ENCODE results near the gene PPP1CA. TPM values are rescaled to one million over a fixed set of nuclear protein-coding genes. Genes with fewer than 3 reads are reported as not detected.

PPP1CA gene
- total RNA-seq, 1 donor from 2014 or later = 134 TPM

DNA sequence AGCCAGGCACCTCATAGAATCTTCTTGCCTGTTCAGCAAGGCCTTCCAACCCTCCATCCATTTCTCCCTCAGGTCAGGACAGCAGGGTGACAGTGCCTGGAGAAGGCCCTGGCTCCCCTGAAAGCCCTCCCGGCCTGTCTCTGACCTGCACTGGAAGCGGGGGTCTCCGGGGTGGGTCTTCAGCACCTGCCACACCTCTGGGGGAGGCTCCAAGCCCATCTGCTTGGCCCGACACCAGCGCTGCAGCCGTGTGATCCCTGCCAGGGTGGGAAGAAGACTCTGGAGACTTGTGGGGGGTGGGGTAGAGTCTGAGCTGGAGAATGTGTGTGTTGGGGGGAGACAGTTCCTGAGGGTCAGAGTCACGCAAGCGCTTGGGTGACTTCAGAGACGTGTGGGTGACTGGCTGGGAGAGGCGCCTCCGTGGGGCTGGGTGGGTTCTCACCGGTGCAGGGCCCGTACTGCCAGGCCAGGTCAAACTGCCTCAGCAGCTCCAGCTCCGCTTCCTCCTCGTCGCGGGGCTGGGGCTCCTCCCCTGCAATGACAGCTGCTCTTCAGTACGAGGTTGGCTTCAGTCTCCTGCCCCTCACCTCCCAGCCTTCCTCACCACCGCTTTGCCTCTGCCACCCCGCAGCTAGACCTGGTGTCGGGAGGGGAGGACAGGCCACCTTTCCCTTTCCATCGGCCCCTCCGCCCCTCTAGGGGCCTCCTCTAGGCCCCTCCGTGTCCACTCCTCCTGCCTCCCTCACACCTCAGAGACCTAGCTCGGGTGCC lies 48.9 kb downstream of the PPP1CA start:
- peak overlapping the region; percentile 99 for H3K27ac ChIP-seq
- H3K4me1 ChIP-seq = peaks cover 67% of the 10 kb centered on the region
- TF ChIP-seq, protein P1, sequence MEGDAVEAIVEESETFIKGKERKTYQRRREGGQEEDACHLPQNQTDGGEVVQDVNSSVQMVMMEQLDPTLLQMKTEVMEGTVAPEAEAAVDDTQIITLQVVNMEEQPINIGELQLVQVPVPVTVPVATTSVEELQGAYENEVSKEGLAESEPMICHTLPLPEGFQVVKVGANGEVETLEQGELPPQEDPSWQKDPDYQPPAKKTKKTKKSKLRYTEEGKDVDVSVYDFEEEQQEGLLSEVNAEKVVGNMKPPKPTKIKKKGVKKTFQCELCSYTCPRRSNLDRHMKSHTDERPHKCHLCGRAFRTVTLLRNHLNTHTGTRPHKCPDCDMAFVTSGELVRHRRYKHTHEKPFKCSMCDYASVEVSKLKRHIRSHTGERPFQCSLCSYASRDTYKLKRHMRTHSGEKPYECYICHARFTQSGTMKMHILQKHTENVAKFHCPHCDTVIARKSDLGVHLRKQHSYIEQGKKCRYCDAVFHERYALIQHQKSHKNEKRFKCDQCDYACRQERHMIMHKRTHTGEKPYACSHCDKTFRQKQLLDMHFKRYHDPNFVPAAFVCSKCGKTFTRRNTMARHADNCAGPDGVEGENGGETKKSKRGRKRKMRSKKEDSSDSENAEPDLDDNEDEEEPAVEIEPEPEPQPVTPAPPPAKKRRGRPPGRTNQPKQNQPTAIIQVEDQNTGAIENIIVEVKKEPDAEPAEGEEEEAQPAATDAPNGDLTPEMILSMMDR (IDR thresholded peaks at IDR 0.05) = no peak
- intact Hi-C loops (cut with DNase I) = loop anchor here (5.0 kb wide), 1 partner anchor 35 kb away; no protein-coding TSS in a partner anchor
- H3K36me3 ChIP-seq = no peaks in the 10 kb centered on the region
- H3K27me3 ChIP-seq = no peaks in the 10 kb centered on the region
- H3K9me3 ChIP-seq = no peaks in the 10 kb centered on the region
- H3K4me3 ChIP-seq = peak overlapping the region; percentile 84
- DNase-seq = peak; percentile 69
- peak; percentile 40 for ATAC-seq

DNA sequence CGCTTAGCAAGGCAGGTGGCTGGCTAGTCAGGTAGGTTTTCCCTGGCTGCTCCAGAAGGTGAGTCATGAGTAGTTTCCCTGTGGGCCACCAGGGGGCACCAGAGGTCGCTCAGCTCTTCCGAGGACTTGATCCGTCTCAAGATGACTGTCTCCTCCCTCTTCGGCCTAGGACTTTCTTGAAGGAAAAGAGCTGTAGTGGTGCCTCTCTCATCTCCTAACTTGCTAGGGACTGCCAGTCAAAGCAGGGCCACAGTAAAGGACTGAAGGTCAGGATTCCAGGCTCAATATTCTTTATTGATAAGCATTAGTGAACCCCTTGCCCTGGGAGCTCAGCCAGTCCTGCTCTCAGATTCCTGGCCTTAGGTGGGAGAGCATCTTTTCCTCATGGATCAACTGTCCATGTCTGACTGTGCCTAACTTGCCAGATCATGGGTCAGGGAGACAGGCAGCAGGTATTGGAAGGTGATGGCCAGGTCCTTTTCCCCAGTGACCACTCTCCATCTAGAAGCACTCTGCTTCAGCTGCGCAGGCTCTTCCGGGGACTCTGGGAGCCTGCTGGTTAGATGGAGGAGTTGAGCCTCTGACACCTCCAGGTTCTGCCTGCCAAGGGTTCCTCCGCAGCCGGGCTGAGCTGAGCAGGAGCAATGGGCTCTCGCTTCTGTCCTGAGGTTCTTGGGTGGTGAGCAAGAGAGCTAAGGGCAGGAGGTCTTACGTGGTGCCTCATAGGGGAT lies 50.2 kb downstream of the PPP1CA start:
- DNase-seq = peak; percentile 77
- peak; percentile 54 for ATAC-seq
- TF ChIP-seq, protein P1 (IDR thresholded peaks at IDR 0.05) = peak; percentile 93
- H3K36me3 ChIP-seq = no peaks in the 10 kb centered on the region
- peak overlapping the region; percentile 84 for H3K4me3 ChIP-seq
- peak overlapping the region; percentile 99 for H3K27ac ChIP-seq
- no peaks in the 10 kb centered on the region for H3K9me3 ChIP-seq
- intact Hi-C loops (cut with DNase I) = loop anchor here (5.0 kb wide), 1 partner anchor 36 kb away; no protein-coding TSS in a partner anchor
- no peaks in the 10 kb centered on the region for H3K27me3 ChIP-seq
- H3K4me1 ChIP-seq = peaks cover 58% of the 10 kb centered on the region

DNA sequence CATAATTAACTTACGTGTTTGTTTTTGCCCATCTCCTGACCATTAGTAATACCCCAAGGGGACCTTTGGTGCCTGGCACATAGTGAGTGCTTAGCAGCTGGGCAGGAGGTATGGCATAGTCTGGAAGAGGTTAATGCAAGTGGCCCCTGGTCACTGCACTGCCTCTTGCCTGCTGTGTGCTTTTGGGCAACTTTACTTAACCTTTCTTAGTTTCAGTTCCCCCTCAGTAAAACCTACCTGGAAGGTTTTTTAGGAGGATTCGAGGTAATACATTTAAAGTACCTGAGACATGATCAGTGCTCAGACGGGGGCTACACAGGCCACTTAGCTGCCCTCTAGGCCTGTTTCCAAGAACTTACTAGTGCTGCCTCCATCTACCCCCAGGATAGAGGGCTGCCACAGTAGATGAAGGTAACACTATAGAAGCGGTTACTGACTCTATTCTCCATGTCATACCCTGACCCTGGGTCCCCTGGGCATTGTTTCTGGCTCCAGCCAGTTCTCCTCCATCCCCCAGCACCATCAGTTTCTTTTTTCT lies 51.7 kb downstream of the PPP1CA start:
- intact Hi-C loops (cut with DNase I) = loop anchor here (5.0 kb wide), 1 partner anchor 37 kb away; no protein-coding TSS in a partner anchor
- H3K4me3 ChIP-seq = no peak overlapping the region
- H3K36me3 ChIP-seq = no peaks in the 10 kb centered on the region
- ATAC-seq = no peak
- H3K27ac ChIP-seq = no peak overlapping the region
- no peak for DNase-seq
- H3K9me3 ChIP-seq = no peaks in the 10 kb centered on the region
- TF ChIP-seq, protein P1 (IDR thresholded peaks at IDR 0.05) = no peak
- H3K4me1 ChIP-seq = peaks cover 54% of the 10 kb centered on the region
- no peaks in the 10 kb centered on the region for H3K27me3 ChIP-seq

DNA sequence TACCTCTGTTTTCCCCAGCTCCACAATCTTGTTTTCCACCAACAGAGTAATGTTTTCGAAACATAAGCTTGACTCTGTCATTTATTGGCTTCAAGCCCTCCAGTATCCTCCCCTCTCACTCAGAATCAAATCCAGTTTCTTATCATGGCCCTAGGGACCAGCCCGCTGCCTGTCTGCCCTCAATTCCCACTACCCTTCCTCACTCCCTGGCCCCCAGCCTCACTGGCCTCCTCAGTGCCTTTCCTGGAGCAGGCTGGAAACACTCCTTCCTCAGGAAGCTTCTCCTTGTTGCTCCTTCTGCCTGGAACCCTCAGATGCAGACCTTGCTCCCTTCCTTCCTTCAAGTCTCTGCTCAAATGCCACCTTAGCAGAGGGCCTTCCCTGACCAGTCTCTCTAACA lies 52.2 kb downstream of the PPP1CA start:
- no peak for DNase-seq
- Histone ChIP-seq H3K4me3 (no peak overlapping the region), H3K27me3 (no peaks in the 10 kb centered on the region), H3K36me3 (no peaks in the 10 kb centered on the region), H3K4me1 (peaks cover 50% of the 10 kb centered on the region), H3K27ac (no peak overlapping the region), H3K9me3 (no peaks in the 10 kb centered on the region)
- ATAC-seq = no peak
- intact Hi-C loops (cut with DNase I) = no loop called here
- TF ChIP-seq, protein P1 (IDR thresholded peaks at IDR 0.05) = no peak

DNA sequence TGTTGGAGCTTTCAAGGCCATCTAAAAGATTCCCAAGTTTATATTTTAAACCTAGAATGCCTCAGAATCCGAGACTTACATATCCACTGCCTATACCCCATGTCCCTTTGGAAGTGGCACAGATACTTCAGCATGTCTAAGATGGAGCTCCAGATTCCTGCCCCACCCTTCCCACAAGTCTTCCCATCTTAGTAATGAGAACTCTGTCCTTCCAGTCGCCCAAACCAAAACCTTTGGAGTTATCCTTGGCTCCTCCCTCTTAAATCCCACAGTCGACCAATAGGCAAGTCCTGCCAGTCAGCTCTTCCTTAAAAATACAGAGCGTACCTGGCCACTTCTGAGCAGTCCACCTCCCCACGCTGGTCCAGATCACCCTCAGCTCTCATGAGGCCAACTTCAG lies 52.6 kb downstream of the PPP1CA start:
- DNase-seq (no peak), ATAC-seq (no peak)
- intact Hi-C loops (cut with DNase I) = no loop called here
- H3K4me1 ChIP-seq = peaks cover 45% of the 10 kb centered on the region
- no peak overlapping the region for H3K27ac ChIP-seq
- TF ChIP-seq, protein P1 (IDR thresholded peaks at IDR 0.05) = no peak
- H3K9me3 ChIP-seq = no peaks in the 10 kb centered on the region
- no peaks in the 10 kb centered on the region for H3K36me3 ChIP-seq
- H3K4me3 ChIP-seq = no peak overlapping the region
- H3K27me3 ChIP-seq = no peaks in the 10 kb centered on the region

Other genes with a start within 250 kb of the PPP1CA start
- 98.4 TPM for gene GRK2, start 135.4 kb downstream of the PPP1CA start, total RNA-seq
- gene ANKRD13D, start 112.6 kb downstream of the PPP1CA start, total RNA-seq = 59.4 TPM
- 36.4 TPM for gene SSH3, start 98.3 kb downstream of the PPP1CA start, total RNA-seq
- 69.3 TPM for gene POLD4, start 48.3 kb downstream of the PPP1CA start, total RNA-seq
- gene CLCF1, start 28.3 kb downstream of the PPP1CA start, total RNA-seq = 4.0 TPM
- gene RAD9A, start 9.9 kb downstream of the PPP1CA start, total RNA-seq = 20.7 TPM
- 26.8 TPM for gene TBC1D10C, start 2.2 kb upstream of the PPP1CA start, total RNA-seq
- gene CARNS1, start 13.8 kb upstream of the PPP1CA start, total RNA-seq = 2.7 TPM
- gene RPS6KB2, start 26.6 kb upstream of the PPP1CA start, total RNA-seq = 40.0 TPM
- gene PTPRCAP, start 35.8 kb upstream of the PPP1CA start, total RNA-seq = 17.7 TPM
- 132 TPM for gene CORO1B, start 41.6 kb upstream of the PPP1CA start, total RNA-seq
- not detected for gene GPR152, start 50.9 kb upstream of the PPP1CA start, total RNA-seq
- gene CABP4, start 53.5 kb upstream of the PPP1CA start, total RNA-seq = 3.2 TPM
- gene TMEM134, start 67.4 kb upstream of the PPP1CA start, total RNA-seq = 46.9 TPM
- gene AIP, start 81.2 kb upstream of the PPP1CA start, total RNA-seq = 87.0 TPM
- gene PITPNM1, start 103.5 kb upstream of the PPP1CA start, total RNA-seq = 38.2 TPM
- 84.2 TPM for gene CDK2AP2, start 106.3 kb upstream of the PPP1CA start, total RNA-seq
- gene CABP2, start 121.6 kb upstream of the PPP1CA start, total RNA-seq = not detected
- 751 TPM for gene GSTP1, start 182.0 kb upstream of the PPP1CA start, total RNA-seq
- gene NDUFV1, start 205.1 kb upstream of the PPP1CA start, total RNA-seq = 141 TPM
- 12.2 TPM for gene NUDT8, start 228.1 kb upstream of the PPP1CA start, total RNA-seq
- gene TBX10, start 237.9 kb upstream of the PPP1CA start, total RNA-seq = not detected
- gene ACY3, start 248.9 kb upstream of the PPP1CA start, total RNA-seq = 0.32 TPM